Tibial nerve (tissue), 4 donors: ENCODE results near the gene PIGB. TPM values are rescaled to one million over a fixed set of nuclear protein-coding genes. Genes with fewer than 3 reads are reported as not detected.

Source experiments
- DNase-seq, 2 donors: peaks; one replicate each; pipeline ENCODE4 v3.0.0-alpha.2; 2019; ENCODE audit warnings: low spot score in 2 of 2
- H3K27ac ChIP-seq, 4 donors: fragments of 200-600 bp; sonication (generic) in 3 of 4; one replicate each; pipeline ENCODE4 v1.5.1; 2017 to 2019; ENCODE audit warnings: mild to moderate bottlenecking in 1 of 4
- H3K27me3 ChIP-seq, 2 donors: fragments of 200-600 bp; sonication (generic) in 1 of 2; one replicate each; pipeline versions ENCODE4 v1.5.1 to v1.6.0; 2017 to 2019
- H3K36me3 ChIP-seq, 3 donors: fragments of 200-600 bp; sonication (generic); one replicate each; pipeline ENCODE4 v1.5.1; 2018 to 2019
- H3K4me1 ChIP-seq, 4 donors: fragments of 200-600 bp; sonication (generic) in 3 of 4; one replicate each; pipeline ENCODE4 v1.5.1; 2017 to 2019
- H3K4me3 ChIP-seq, 4 donors: fragments of 200-600 bp; sonication (generic) in 3 of 4; one replicate each; pipeline ENCODE4 v1.5.1; 2017 to 2019; ENCODE audit warnings: mild to moderate bottlenecking in 1 of 4, moderate library complexity in 1 of 4
- H3K9me3 ChIP-seq, 4 donors: fragments of 200-600 bp; sonication (generic) in 3 of 4; one replicate each; pipeline ENCODE4 v1.5.1; 2017 to 2019
- CTCF ChIP-seq, 5 experiments: fragments of 200-600 bp in 3 of 5; fragments of 450-650 bp in 2 of 5; sonication (generic) in 3 of 5; IDR thresholded peaks; one replicate each; pipeline ENCODE4 v1.5.1; 2016 to 2019; ENCODE audit warnings: antibody characterized with exemption in 5 of 5, mild to moderate bottlenecking in 3 of 5, moderate library complexity in 2 of 5
- EP300 ChIP-seq, 2 donors: sonication (generic); formaldehyde crosslinking; IDR thresholded peaks; one replicate each; pipeline ENCODE4 v1.6.1; 2017; ENCODE audit warnings: antibody characterized with exemption in 2 of 2, mild to moderate bottlenecking in 1 of 2
- POLR2A ChIP-seq, 2 donors: fragments of 450-650 bp; IDR thresholded peaks; one replicate each; pipeline ENCODE4 v1.6.1; 2017; ENCODE audit warnings: antibody characterized with exemption in 2 of 2, mild to moderate bottlenecking in 2 of 2, moderate library complexity in 2 of 2
- WGBS, 2 donors: methylation state at CpG; one replicate each; pipeline ENCODE4 v1.1.5; 2018; 5-methylcytosine and 5-hydroxymethylcytosine counted together
- total RNA-seq, 4 donors: library from RNA; depleted of rRNA; stranded (reverse); fragments of >200 nt; gene quantifications; one replicate each; pipeline ENCODE4 v1.1.0, GENCODE V29; 2016

PIGB gene
- total RNA-seq: 10 to 100 TPM in 3 of 4 donors, 1 to 10 TPM in 1; 4.0 to 16.1 (median 13.8) TPM

DNA sequence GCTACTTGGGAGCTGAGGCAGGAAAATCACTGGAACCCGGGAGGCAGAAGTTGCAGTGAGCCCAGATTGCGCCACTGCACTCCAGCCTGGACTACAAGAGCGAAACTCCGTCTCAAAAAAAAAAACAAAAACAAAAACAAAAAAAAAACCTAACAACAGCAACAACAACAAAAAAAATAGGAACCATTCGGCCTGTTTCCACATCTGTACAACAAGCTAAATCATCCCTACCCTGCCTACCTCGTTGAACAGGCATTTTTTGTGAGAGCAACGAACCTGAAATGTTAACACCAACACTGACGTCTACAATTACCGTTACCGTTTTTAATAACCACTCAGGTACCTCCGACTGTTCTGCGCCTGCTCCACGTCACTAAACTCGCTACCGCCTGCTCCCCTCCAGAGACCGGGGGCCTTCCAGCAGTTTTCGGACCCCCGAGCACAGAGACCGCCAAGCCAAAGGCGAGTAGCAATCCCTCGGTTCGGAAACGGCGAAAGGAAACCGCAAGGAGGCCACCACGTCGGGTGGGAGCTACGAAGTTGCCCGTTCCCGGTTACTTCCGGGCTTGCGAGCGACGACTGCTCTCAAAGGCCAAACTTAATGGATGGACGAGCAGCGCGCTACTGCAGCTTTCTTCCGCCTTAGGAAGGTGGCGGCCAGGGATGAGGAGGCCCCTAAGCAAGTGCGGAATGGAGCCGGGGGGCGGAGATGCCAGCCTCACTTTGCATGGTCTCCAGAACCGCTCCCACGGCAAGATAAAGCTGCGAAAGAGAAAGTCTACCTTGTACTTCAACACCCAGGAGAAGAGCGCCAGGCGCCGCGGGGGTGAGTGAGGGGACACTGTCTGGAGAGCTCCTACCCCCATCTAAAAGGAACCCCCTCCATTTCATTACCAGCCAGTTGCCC, at the start of gene PIGB, which contains the start of gene PIGBOS1:
Gene PIGB (plus strand): TSS at position 635 of the 907 bp plus-strand sequence. CDS start 29 bp downstream, at position 664.
Gene PIGBOS1 (minus strand): TSS at position 536 of the 907 bp plus-strand sequence. CDS start 1,331 bp downstream, outside the sequence.
- Histone ChIP-seq H3K27me3 (no peaks in the 10 kb centered on the region), H3K4me1 (peaks cover 0 to 37% (median 25%) of the 10 kb centered on the region in 4 donors), H3K9me3 (no peaks in the 10 kb centered on the region), H3K36me3 (peaks cover 0 to 22% (median 0%) of the 10 kb centered on the region in 3 donors), H3K4me3 (peak within 1 kb of the TSS; percentile 60 to 96 (median 78)), H3K27ac (peak within 1 kb of the TSS; percentile 73 to 92 (median 89))
- WGBS, 2 donors: 0 to 2% methylated on average over 44 to 47 of the region's 49 CpGs
- peak; percentile 60 to 72 for DNase-seq
- peak; percentile 46 to 92 for TF ChIP-seq EP300 (IDR thresholded peaks at IDR 0.05)
- TF ChIP-seq POLR2A (IDR thresholded peaks at IDR 0.05): peak in 1 of 2 donors; percentile 55
- peak in 1 of 5 experiments; percentile 37 for TF ChIP-seq CTCF (IDR thresholded peaks at IDR 0.05)

GRCh38 chr15:55270291-55270690, 48.7 kb upstream of the PIGB start:
- DNase-seq: no peak
- WGBS, 2 donors: 56 to 60% methylated on average over 6 of the region's 6 CpGs
- H3K4me3 ChIP-seq: no peak overlapping the region
- H3K27me3 ChIP-seq: no peaks in the 10 kb centered on the region
- no peak overlapping the region for H3K27ac ChIP-seq
- no peaks in the 10 kb centered on the region for H3K9me3 ChIP-seq
- TF ChIP-seq EP300 (IDR thresholded peaks at IDR 0.05) (no peak), CTCF (IDR thresholded peaks at IDR 0.05) (no peak), POLR2A (IDR thresholded peaks at IDR 0.05) (no peak)
- H3K36me3 ChIP-seq: no peaks in the 10 kb centered on the region
- no peaks in the 10 kb centered on the region for H3K4me1 ChIP-seq

GRCh38 chr15:55276324-55276723, 42.7 kb upstream of the PIGB start:
- no peak for DNase-seq
- H3K4me1 ChIP-seq: no peaks in the 10 kb centered on the region
- no peak overlapping the region for H3K27ac ChIP-seq
- no peaks in the 10 kb centered on the region for H3K9me3 ChIP-seq
- WGBS, 2 donors: 89 to 93% methylated on average over 5 of the region's 5 CpGs
- no peaks in the 10 kb centered on the region for H3K27me3 ChIP-seq
- TF ChIP-seq CTCF (IDR thresholded peaks at IDR 0.05) (no peak), EP300 (IDR thresholded peaks at IDR 0.05) (no peak), POLR2A (IDR thresholded peaks at IDR 0.05) (no peak)
- H3K36me3 ChIP-seq: no peaks in the 10 kb centered on the region
- H3K4me3 ChIP-seq: no peak overlapping the region

DNA sequence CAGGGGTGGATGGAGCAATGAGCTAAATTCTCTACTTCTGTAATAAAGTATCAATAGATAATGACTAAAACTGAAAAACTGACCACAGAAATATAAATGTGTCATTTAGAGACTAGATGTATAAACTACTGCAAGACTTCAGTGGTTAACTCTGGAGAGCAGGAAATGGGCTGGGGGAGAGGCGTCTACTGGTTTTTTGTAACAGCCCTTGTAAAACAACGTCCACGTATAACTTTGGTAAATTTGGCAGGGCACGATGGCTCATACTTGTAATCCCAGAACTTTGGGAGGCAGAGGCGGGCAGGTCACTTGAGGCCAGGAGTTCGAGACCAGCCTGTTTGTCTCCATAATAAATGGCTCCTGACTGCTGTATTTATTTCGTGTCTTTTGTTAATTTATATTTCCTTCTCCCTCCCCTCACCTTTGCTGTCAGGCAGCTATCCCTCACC, 41.9 kb upstream of the PIGB start:
- Histone ChIP-seq H3K9me3 (no peaks in the 10 kb centered on the region), H3K4me3 (no peak overlapping the region), H3K4me1 (no peaks in the 10 kb centered on the region), H3K36me3 (no peaks in the 10 kb centered on the region), H3K27me3 (no peaks in the 10 kb centered on the region), H3K27ac (peak overlapping the region in 1 of 4 donors; percentile 23)
- 42 to 51% methylated on average over 7 of the region's 7 CpGs for WGBS, 2 donors
- DNase-seq: no peak
- TF ChIP-seq EP300 (IDR thresholded peaks at IDR 0.05) (no peak), POLR2A (IDR thresholded peaks at IDR 0.05) (no peak)

- peak overlapping the region in 1 of 4 donors; percentile 23 for H3K27ac ChIP-seq
- WGBS, 2 donors: 63 to 84% methylated on average over 2 of the region's 2 CpGs
Observed at GRCh38 chr15:55277715-55278114, 41.3 kb upstream of the PIGB start.

More at GRCh38 chr15:55277715-55278114, 41.3 kb upstream of the PIGB start:
- Histone ChIP-seq H3K4me1 (peaks cover 0 to 3% (median 0%) of the 10 kb centered on the region in 4 donors), H3K4me3 (no peak overlapping the region), H3K27me3 (no peaks in the 10 kb centered on the region), H3K36me3 (no peaks in the 10 kb centered on the region), H3K9me3 (no peaks in the 10 kb centered on the region)
- DNase-seq: no peak
- TF ChIP-seq EP300 (IDR thresholded peaks at IDR 0.05): no peak
- TF ChIP-seq POLR2A (IDR thresholded peaks at IDR 0.05): no peak
- no peak for TF ChIP-seq CTCF (IDR thresholded peaks at IDR 0.05)
